PFSK-1 (cell line): ENCODE measurements around the gene CORO2B.

Source experiments
- FOXP2 ChIP-seq: optimal IDR thresholded peaks from 2 replicates; pipeline ENCODE3; 2011; ENCODE audit warnings: borderline replicate concordance, control low read depth, inconsistent platforms; ENCODE audit not compliant: insufficient read depth; ENCODE audit errors: extremely low read length, extremely low read depth
- POLR2AphosphoS5 ChIP-seq: IDR thresholded peaks from 2 replicates; pipeline ENCODE4 v1.6.1; 2012; ENCODE audit warnings: low read depth, mild to moderate bottlenecking, control low read depth, low read length, moderate library complexity
- REST ChIP-seq, 2 experiments: IDR thresholded peaks; 2 replicates each; pipeline versions ENCODE4 v1.6.1 to v1.8.0; 2011 to 2012; ENCODE audit warnings: low read depth in 2 of 2, low read length in 2 of 2, control low read depth in 1 of 2, inconsistent platforms in 1 of 2, mild to moderate bottlenecking in 1 of 2, moderate library complexity in 1 of 2; ENCODE audit not compliant: insufficient read depth in 1 of 2
- SIN3A ChIP-seq: IDR thresholded peaks from 2 replicates; pipeline ENCODE4 v1.6.1; 2012; ENCODE audit warnings: mild to moderate bottlenecking, low read length, moderate library complexity, borderline replicate concordance; ENCODE audit not compliant: insufficient read depth
- TAF1 ChIP-seq: IDR thresholded peaks from 2 replicates; pipeline ENCODE4 v1.6.1; 2012; ENCODE audit warnings: low read length, control low read depth, borderline replicate concordance; ENCODE audit not compliant: insufficient read depth

- TF ChIP-seq POLR2AphosphoS5: no peak
- no peak for TF ChIP-seq REST (IDR thresholded peaks at IDR 0.05; ENCODE audit: insufficient read depth in 1 of 2, low read depth in 2 of 2, low read length in 2 of 2)
- TF ChIP-seq TAF1: no peak
- TF ChIP-seq SIN3A: no peak
- no peak for TF ChIP-seq FOXP2
These were observed 67.9 kb downstream of the CORO2B start for GRCh38 chr15:68646696-68647095.
